H1 (cell line): ENCODE data around the gene DPF1. TPM values are rescaled to one million over a fixed set of nuclear protein-coding genes. Genes with fewer than 3 reads are reported as not detected.

Experiments
- CHD1 ChIP-seq: IDR thresholded peaks from 2 replicates; pipeline ENCODE4 v1.6.1; 2012; ENCODE audit warnings: low read depth, low read length, improper control_type of control experiment
- EP300 ChIP-seq, 2 experiments: IDR thresholded peaks; 1 replicate in 1 of 2; 2 replicates in 1 of 2; pipeline ENCODE4 v1.6.1; 2011 to 2012; ENCODE audit warnings: low read depth in 2 of 2, low read length in 2 of 2, mild to moderate bottlenecking in 2 of 2, borderline replicate concordance in 1 of 2, inconsistent platforms in 1 of 2, moderate library complexity in 1 of 2
- POLR2AphosphoS5 ChIP-seq: IDR thresholded peaks from 2 replicates; pipeline ENCODE4 v1.6.1; 2011; ENCODE audit warnings: low read depth, low read length
- POU5F1 ChIP-seq: IDR thresholded peaks from 2 replicates; pipeline ENCODE4 v1.6.1; 2011; ENCODE audit warnings: low read depth, mild to moderate bottlenecking, low read length, moderate library complexity
- RBBP5 ChIP-seq: IDR thresholded peaks from 2 replicates; pipeline ENCODE4 v1.7.1; 2012; ENCODE audit warnings: low read depth, mild to moderate bottlenecking, inconsistent platforms, low read length, moderate library complexity, borderline replicate concordance
- SAP30 ChIP-seq: fragments of 300-600 bp; sonication (generic); IDR thresholded peaks from 2 replicates; pipeline ENCODE4 v1.7.1; 2012; ENCODE audit warnings: low read length, moderate library complexity, mild to moderate bottlenecking, inconsistent platforms; ENCODE audit not compliant: insufficient read depth, insufficient replicate concordance
- TEAD4 ChIP-seq: IDR thresholded peaks from 2 replicates; pipeline ENCODE4 v1.6.1; 2012; ENCODE audit warnings: low read depth, low read length, inconsistent platforms, mixed read lengths
- polyA plus RNA-seq, 7 experiments: library from polyadenylated mRNA; depleted of rRNA in 3 of 7; stranded (reverse) in 5 of 7; unstranded in 2 of 7; fragments of >200 nt in 5 of 7; fragments of 200-250 nt in 2 of 7; gene quantifications; 1 replicate in 5 of 7; 2 replicates in 1 of 7; 4 replicates in 1 of 7; pipeline versions ENCODE4 v1.2.1 to v1.2.3, GENCODE V29; 2011 to 2013; ENCODE audit warnings: missing spikeins in 2 of 7, mixed read lengths in 2 of 7
- total RNA-seq: library from RNA; stranded (reverse); fragmentation: NEBNext Ultra II Directional; extraction: Animal tissue kit (Norgen Biotek cat#: 25700); gene quantifications from 2 replicates; pipeline ENCODE4 v1.2.1, GENCODE V29; 2021

DPF1 gene
- total and polyA plus RNA-seq, 2 of the 8 experiments (the other 6 are each of a cell fraction or from before 2014, with no cell fraction given), result 12.9 to 15.6 TPM

GRCh38 chr19:38251564-38252051 is 27.6 kb upstream of the DPF1 start (continued):
- no peak for TF ChIP-seq POLR2AphosphoS5
- no peak for TF ChIP-seq POU5F1
- no peak for TF ChIP-seq RBBP5
- no peak for TF ChIP-seq TEAD4
- no peak for TF ChIP-seq SAP30
- TF ChIP-seq CHD1, result no peak
- TF ChIP-seq EP300 (IDR thresholded peaks at IDR 0.05; ENCODE audit: borderline replicate concordance in 1 of 2, low read depth in 2 of 2, low read length in 2 of 2), result no peak
- TF ChIP-seq, all 59 proteins: peak for 0
